NOMO-1 treated with dmso at 0.1 percent for 144 hours (cell line): ENCODE results near the gene DCST1.
A peak's percentile ranks its signal among the peaks of the same experiment; 100 is the strongest.

Experiments used
- DNase-seq: peaks from one replicate; lab custom pipeline; 2025; ENCODE audit not compliant: unreplicated experiment; lab: John Stamatoyannopoulos, UW

The DCST1 gene

DNA sequence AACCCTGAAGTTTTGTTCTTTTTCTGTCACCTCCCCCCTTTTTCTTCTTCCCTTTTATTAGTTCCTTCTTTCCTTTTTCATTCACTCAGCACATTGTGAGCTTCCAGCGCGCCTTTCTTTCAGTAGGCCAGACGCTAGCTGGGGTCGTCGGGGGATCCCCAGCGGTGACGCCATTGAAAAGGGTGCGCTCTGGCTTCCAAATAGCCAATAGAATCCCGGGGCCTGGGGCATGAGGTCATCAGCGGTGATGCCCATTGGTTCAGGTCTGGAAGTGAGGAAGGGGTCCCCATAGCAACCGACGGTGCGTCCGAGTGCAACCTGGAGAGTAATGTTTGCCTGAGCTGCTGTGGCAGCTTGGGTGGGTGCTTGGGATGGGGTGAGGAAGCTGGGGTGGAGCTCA is 38.1 kb downstream of the DCST1 start:
- no peak for DNase-seq

DNA sequence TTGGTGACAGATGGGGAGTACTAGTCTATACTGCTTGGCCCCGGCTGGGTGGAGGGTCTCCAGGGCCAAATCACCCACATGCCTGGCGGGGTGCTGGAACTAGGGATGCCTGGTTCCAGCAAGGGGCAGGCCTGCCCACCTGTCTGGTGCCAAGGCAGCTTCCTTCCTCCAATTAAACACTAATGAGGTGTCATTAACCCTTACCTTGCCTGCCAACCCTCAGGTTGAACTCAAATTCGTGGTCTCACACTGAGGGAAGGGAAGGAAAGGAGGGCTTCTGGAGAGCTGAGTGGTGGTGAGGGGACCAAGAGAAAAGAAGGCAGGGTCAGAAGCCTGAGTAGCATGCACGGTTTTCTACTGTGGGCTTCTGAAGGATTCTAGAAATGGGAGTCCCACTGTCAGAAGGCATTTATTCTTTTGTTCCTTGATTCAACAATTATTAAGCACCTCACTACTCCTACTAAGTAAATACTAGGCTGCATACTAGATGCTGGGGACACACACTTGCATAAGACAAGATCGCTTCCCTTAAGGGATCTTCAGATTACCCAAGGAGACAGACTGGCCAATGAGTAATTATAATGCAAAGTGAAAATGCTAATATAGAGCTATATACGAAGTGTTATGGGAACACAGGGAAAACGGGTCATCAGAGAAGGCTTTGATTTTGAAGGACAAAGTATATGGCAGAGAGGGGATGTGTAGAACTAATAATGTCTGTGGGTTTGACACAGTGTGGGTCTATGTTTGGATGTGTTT is 39.1 kb downstream of the DCST1 start:
- no peak for DNase-seq

DNA sequence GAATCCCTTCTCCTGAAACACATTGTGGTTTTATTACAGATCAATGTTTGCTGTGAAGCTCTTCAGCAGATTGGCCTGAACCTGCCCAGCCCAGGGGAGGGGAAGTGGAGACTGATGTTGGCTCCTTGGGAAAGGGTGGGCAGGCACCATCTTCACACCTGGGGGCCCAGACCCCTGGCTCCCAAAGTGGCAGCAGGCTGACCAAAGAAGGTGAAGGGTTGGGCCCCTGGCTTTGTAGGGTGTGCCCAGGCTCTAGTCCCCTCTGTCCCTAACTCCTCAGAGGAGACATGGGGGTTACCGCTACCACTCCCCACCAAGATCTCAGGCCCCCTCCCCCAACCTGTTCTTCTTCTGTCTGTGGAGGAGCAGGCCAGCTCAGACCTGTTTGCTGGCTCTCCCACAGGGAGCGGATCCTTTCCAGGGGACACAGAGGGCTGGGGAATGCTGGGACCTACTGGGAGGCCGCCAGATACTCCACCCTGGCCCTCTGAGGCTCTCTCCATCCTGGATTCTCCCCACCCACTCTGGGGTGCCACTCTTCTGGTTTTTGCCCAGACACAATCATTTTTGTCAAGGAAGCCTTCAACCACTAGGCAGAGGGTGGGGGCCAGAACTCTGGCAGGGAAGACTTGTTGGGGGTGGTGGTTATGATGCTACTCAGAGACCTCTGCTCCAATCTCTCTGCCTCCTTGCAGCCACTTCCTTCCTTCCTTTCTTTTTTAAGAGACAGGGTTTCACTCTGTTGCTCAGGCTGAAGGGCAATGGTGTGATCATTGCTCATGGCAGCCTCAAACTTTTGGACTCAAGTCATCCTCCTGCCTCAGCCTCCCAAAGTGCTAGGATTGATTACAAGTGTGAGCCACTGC is 40.0 kb downstream of the DCST1 start:
- no peak for DNase-seq

- DNase-seq = no peak
These were observed 41.9 kb downstream of the DCST1 start for GRCh38 chr1:155075535-155075934.

GRCh38 chr1:155076371-155076770 is 42.7 kb downstream of the DCST1 start:
- no peak for DNase-seq

GRCh38 chr1:155077346-155077745 is 43.7 kb downstream of the DCST1 start:
- no peak for DNase-seq

GRCh38 chr1:155077758-155078445 is 44.3 kb downstream of the DCST1 start:
- no peak for DNase-seq

- no peak for DNase-seq
These were observed 45.0 kb downstream of the DCST1 start, which contains the start of gene EFNA3 for GRCh38 chr1:155078469-155079209. Gene EFNA3 (plus strand): TSS chr1:155078837. CDS start chr1:155078942, 105 bp downstream.

DNA sequence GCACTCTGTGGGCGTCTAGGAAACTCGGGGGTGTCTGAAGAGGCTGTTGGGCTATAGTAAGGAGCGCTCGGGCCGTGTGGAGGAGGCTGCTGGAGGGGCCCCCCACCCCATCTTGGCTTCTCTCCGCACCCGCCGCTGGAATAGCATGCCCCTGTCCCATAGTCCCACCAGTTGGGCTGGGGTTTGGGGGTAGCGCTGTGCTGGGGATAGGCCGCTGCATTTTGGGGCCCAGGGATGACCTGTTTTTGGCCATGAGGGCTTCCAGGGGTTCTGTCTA is 45.5 kb downstream of the DCST1 start:
- DNase-seq = no peak

DNA sequence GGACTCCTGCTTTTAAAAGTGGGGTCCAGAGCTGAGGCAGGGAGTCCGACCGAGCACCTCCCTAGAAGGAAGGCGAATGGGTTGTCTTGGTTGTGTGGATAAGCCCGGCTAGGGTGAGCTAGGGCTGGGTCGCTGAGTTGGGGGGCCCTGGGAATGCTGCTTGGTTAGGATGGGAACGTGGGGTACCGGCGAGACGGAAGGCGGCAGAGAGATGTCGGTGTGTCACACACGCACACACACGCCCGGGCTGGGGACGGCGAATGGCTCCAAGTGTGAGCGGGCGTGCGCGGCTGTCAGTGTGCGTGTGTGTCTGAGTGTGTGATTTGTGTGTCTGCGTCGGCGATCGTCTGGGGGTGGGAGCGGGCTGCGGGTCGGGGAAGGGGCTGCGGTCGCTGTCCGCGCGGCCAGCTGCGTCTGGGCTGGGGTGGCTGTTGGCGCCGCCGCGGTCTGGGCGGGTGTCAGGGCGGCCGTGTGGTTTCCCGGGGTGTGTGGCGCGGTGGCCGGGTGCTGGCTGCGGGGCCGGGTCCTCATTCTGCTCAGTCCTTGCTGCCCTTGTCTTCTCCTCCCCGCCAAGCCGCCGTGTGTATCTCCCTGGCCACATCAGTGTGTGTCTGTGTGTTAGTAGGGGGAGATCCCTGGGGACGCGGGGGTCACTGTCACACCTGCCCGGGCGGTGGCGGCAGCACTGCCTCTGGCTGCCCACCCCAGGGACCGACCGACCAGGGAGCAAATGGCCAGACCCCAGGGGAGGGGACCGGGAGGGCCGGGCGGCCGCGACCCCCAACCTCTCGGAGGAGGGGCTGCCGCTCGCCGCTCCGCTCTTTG is 46.1 kb downstream of the DCST1 start:
- no peak for DNase-seq

GRCh38 chr1:155080312-155081228 is 46.9 kb downstream of the DCST1 start:
- DNase-seq = no peak

- peak; percentile 21 for DNase-seq
These were observed 48.1 kb downstream of the DCST1 start for GRCh38 chr1:155081472-155082300.

- no peak for DNase-seq
These were observed 48.9 kb downstream of the DCST1 start for GRCh38 chr1:155082301-155083051.

- DNase-seq = no peak
These were observed 49.5 kb downstream of the DCST1 start for GRCh38 chr1:155083052-155083541.

GRCh38 chr1:155083865-155084721 is 50.5 kb downstream of the DCST1 start:
- DNase-seq = no peak

GRCh38 chr1:155084722-155085503 is 51.3 kb downstream of the DCST1 start:
- peak; percentile 98 for DNase-seq
